Neural crest cell (in vitro differentiated cells): ENCODE data around the gene KLHDC7B. TPM values are rescaled to one million over a fixed set of nuclear protein-coding genes. Genes with fewer than 3 reads are reported as not detected.

Source experiments
- DNase-seq: peaks from one replicate; pipeline ENCODE4 v3.0.0; 2021; ENCODE audit warnings: low read depth, mixed read lengths, low spot score
- H3K27ac Mint-ChIP-seq: one replicate; pipeline ENCODE4 v1.8.0; 2021; ENCODE audit warnings: mild to moderate bottlenecking, mixed read lengths; ENCODE audit not compliant: unreplicated experiment
- H3K27me3 Mint-ChIP-seq: 2 replicates; pipeline ENCODE4 v1.8.0; 2021; ENCODE audit warnings: low read depth, mild to moderate bottlenecking, mixed read lengths
- H3K36me3 Mint-ChIP-seq: 2 replicates; pipeline ENCODE4 v1.8.0; 2021; ENCODE audit warnings: low read depth, mild to moderate bottlenecking, mixed read lengths
- H3K4me1 Mint-ChIP-seq: 2 replicates; pipeline ENCODE4 v1.8.0; 2021; ENCODE audit warnings: mixed read lengths
- H3K4me3 Mint-ChIP-seq: one replicate; pipeline ENCODE4 v1.8.0; 2021; ENCODE audit warnings: mild to moderate bottlenecking, mixed read lengths
- H3K9me3 Mint-ChIP-seq: 2 replicates; pipeline ENCODE4 v1.8.0; 2021; ENCODE audit warnings: mixed read lengths
- total RNA-seq: library from RNA; stranded (reverse); gene quantifications from 2 replicates; pipeline ENCODE4 v1.2.1, GENCODE V29; 2021
- TF ChIP-seq, protein P1 (sequence below): fragments of 200-600 bp; sonication (generic); conservative IDR thresholded peaks from 2 replicates; pipeline ENCODE4 v1.5.0; 2021; ENCODE audit warnings: antibody characterized with exemption, mild to moderate bottlenecking

The KLHDC7B gene
- total RNA-seq, 1 donor from 2014 or later, result 0.07 TPM

DNA sequence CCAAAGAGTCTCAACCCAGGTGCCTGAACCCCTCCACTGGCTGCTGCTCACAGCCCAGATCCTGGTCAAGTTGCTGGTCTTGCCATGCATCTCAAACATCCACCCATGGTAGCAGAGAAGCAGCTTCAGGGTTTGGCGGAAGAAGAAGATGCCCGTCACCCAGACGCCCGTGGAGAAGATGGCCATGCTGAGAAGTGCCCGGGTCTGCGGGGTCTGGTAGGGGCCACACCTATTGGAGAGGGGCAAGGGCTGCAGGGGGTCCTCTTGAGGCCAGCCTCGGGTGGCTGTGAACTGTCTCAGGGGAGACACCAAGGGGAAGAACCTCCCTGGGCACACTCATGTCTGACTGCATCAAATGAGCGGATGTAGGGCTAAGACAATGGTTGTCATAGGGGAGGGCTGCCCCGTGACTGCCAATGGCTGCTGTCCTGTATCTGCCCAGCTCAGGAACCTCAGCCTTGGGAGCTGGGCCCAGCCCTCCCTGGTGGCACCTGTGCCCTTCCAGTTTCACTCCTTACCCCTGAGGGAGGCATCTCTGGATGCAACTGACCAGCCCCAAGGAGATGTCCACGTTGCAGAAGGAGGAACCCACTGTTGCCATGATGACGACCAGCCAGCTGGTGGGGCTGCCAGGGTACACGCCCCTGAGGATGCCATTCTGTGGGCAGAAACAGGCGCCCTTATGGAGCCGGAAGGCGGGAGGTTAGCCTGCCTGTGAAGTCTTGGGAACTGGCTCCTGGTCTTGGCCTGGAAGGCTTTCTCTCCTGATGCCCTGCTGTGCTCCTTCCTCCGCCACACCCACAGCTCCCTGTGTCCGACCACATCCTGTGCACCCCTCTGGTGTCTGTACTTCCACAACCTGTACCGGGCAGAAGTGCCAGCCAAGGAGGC, 31.4 kb downstream of the KLHDC7B start:
- Mint-ChIP-seq H3K36me3 (no peaks in the 10 kb centered on the region), H3K27me3 (no peaks in the 10 kb centered on the region), H3K9me3 (no peaks in the 10 kb centered on the region), H3K4me3 (peak overlapping the region; percentile 12), H3K4me1 (no peaks in the 10 kb centered on the region), H3K27ac (no peak overlapping the region)
- TF ChIP-seq, protein P1, sequence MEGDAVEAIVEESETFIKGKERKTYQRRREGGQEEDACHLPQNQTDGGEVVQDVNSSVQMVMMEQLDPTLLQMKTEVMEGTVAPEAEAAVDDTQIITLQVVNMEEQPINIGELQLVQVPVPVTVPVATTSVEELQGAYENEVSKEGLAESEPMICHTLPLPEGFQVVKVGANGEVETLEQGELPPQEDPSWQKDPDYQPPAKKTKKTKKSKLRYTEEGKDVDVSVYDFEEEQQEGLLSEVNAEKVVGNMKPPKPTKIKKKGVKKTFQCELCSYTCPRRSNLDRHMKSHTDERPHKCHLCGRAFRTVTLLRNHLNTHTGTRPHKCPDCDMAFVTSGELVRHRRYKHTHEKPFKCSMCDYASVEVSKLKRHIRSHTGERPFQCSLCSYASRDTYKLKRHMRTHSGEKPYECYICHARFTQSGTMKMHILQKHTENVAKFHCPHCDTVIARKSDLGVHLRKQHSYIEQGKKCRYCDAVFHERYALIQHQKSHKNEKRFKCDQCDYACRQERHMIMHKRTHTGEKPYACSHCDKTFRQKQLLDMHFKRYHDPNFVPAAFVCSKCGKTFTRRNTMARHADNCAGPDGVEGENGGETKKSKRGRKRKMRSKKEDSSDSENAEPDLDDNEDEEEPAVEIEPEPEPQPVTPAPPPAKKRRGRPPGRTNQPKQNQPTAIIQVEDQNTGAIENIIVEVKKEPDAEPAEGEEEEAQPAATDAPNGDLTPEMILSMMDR, result no peak
- no peak for DNase-seq

GRCh38 chr22:50577697-50577986, 31.9 kb downstream of the KLHDC7B start:
- no peak overlapping the region for H3K4me3 Mint-ChIP-seq
- no peaks in the 10 kb centered on the region for H3K36me3 Mint-ChIP-seq
- no peaks in the 10 kb centered on the region for H3K9me3 Mint-ChIP-seq
- no peaks in the 10 kb centered on the region for H3K27me3 Mint-ChIP-seq
- H3K4me1 Mint-ChIP-seq, result no peaks in the 10 kb centered on the region
- H3K27ac Mint-ChIP-seq, result no peak overlapping the region
- TF ChIP-seq, protein P1, result no peak
- DNase-seq, result no peak

- H3K27ac Mint-ChIP-seq, result no peak within 1 kb of the TSS
- peaks cover under 1% of the 10 kb centered on the region for H3K4me1 Mint-ChIP-seq
- no peak for DNase-seq
- peak within 1 kb of the TSS; percentile 34 for H3K4me3 Mint-ChIP-seq
- H3K27me3 Mint-ChIP-seq, result no peaks in the 10 kb centered on the region
- H3K36me3 Mint-ChIP-seq, result no peaks in the 10 kb centered on the region
- H3K9me3 Mint-ChIP-seq, result no peaks in the 10 kb centered on the region
- TF ChIP-seq, protein P1, result no peak
Observed at GRCh38 chr22:50577987-50578775, 32.5 kb downstream of the KLHDC7B start, which contains the start of gene CPT1B. TSS of gene CPT1B (minus strand) at chr22:50578427. CDS start at chr22:50577915, 512 bp downstream.

DNA sequence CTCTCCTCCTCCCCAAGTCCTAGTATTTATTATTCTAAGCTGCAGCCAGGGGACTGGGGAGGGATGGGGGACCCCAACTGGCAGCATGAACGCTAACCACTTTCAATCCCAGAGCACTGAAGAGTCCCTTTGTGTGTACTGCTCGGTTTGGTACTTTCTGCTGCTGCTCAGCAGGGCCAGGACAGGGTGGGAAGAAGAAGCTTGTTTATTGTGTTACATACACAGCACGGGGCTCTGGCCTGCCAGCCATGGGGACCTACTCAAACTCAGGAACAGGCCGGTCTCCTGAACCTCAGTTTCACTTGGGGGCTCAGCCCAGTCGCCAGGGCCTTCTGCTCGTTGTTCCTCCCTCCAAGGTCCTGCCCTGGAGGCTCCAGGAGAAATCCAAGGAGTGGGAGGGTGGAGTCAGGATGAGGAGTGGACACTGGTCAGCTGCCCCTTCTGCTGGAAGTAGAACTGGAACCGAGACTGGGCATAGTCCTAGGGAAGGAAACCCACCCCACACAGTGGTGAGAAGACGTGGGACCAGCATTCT, 33.1 kb downstream of the KLHDC7B start:
- peaks cover 7% of the 10 kb centered on the region for H3K4me1 Mint-ChIP-seq
- no peak for DNase-seq
- H3K9me3 Mint-ChIP-seq, result no peaks in the 10 kb centered on the region
- no peak overlapping the region for H3K4me3 Mint-ChIP-seq
- H3K27me3 Mint-ChIP-seq, result no peaks in the 10 kb centered on the region
- H3K27ac Mint-ChIP-seq, result no peak overlapping the region
- H3K36me3 Mint-ChIP-seq, result no peaks in the 10 kb centered on the region
- TF ChIP-seq, protein P1, result no peak

DNA sequence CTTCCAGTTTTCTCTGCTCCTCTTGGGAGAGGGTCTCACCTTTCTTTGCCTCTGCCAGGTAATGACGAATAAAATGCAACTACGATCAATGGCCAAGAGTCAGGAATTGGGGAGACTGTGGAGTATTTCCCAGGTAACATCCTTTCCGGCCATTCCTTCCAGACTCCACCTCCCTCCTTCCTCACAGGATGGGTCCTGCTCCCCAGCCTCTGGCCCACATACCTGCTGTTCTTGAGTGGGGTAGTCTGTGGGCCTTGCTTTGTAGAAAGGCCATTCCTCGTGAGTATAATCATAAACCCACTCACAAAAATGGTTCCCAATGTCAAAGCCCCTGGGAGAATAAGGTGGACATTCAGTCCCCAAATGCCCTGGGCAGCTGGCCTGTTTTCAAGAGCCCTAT, 34.1 kb downstream of the KLHDC7B start:
- H3K4me1 Mint-ChIP-seq, result peaks cover 7% of the 10 kb centered on the region
- no peak overlapping the region for H3K27ac Mint-ChIP-seq
- TF ChIP-seq, protein P1, result no peak
- H3K27me3 Mint-ChIP-seq, result no peaks in the 10 kb centered on the region
- H3K9me3 Mint-ChIP-seq, result no peaks in the 10 kb centered on the region
- no peak for DNase-seq
- H3K4me3 Mint-ChIP-seq, result peak overlapping the region; percentile 54
- no peaks in the 10 kb centered on the region for H3K36me3 Mint-ChIP-seq
